A549 (cell line): Measurements from ENCODE around the gene MLLT3. TPM values are rescaled to one million over a fixed set of nuclear protein-coding genes. Genes with fewer than 3 reads are reported as not detected.

ENCODE experiments used
- ATAC-seq, 2 experiments: fragments of 200-7000 bp in 1 of 2; fragments of >200 bp in 1 of 2; cut with Nextera tagmentation in 1 of 2; cut with Tn5 transposase in 1 of 2; 3 replicates each; pipeline versions ENCODE4 v1.8.0 to v1.9.1; 2018 to 2020; ENCODE audit warnings: mild to moderate bottlenecking in 1 of 2, moderate library complexity in 1 of 2
- CTCF ChIA-PET: fragments of 300-600 bp; sonication (Branson Sonifier 250); formaldehyde crosslinking; extraction: SDS; loops from one replicate; lab custom pipeline; 2021; ENCODE audit warnings: antibody characterized with exemption, inconsistent platforms; lab: Yijun Ruan, JAX
- POLR2A ChIA-PET: fragments of 350-600 bp; formaldehyde crosslinking; extraction: SDS; loops from one replicate; lab custom pipeline; 2021; ENCODE audit warnings: antibody characterized with exemption, inconsistent platforms; lab: Yijun Ruan, JAX
- DNase-seq, 2 experiments: peaks; one replicate each; pipeline versions ENCODE4 v3.0.0 to v3.0.0-alpha.2; 2011 to 2016; ENCODE audit warnings: low read depth in 1 of 2, low spot score in 1 of 2
- FAIRE-seq: peaks from 2 replicates; lab custom pipeline; 2011; peaks lifted over from hg19 to GRCh38; lab: Jason Lieb, UNC
- H3K27ac ChIP-seq, 2 experiments: fragments of >200 bp; sonication (Bioruptor Twin); formaldehyde crosslinking; 3 replicates each; pipeline ENCODE4 v1.5.1; 2016 to 2017
- H3K4me1 ChIP-seq: fragments of >200 bp; sonication (Bioruptor Twin); formaldehyde crosslinking; 3 replicates; pipeline ENCODE4 v1.6.1; 2016
- H3K4me2 ChIP-seq: fragments of >200 bp; sonication (Bioruptor Twin); formaldehyde crosslinking; 3 replicates; pipeline ENCODE4 v1.6.1; 2016
- H3K4me3 ChIP-seq: fragments of >200 bp; sonication (Bioruptor Twin); formaldehyde crosslinking; 3 replicates; pipeline ENCODE4 v1.5.1; 2016
- H3K9me3 ChIP-seq: fragments of >200 bp; sonication (Bioruptor Twin); formaldehyde crosslinking; 3 replicates; pipeline ENCODE4 v1.6.1; 2016
- CBX8 ChIP-seq: fragments of 200-600 bp; sonication (generic); IDR thresholded peaks from 2 replicates; pipeline ENCODE4 v1.6.1; 2016
- CEBPB ChIP-seq, 2 experiments: fragments of >200 bp in 1 of 2; sonication (Bioruptor Twin) in 1 of 2; formaldehyde crosslinking in 1 of 2; IDR thresholded peaks; 2 replicates each; pipeline ENCODE4 v1.6.1; 2012 to 2016
- CHD4 ChIP-seq: fragments of 200-600 bp; sonication (generic); IDR thresholded peaks from 2 replicates; pipeline ENCODE4 v1.6.1; 2016; ENCODE audit warnings: antibody characterized with exemption, mild to moderate bottlenecking, borderline replicate concordance
- HDAC2 ChIP-seq: fragments of 200-600 bp; sonication (generic); IDR thresholded peaks from 2 replicates; pipeline ENCODE4 v1.6.1; 2016
- HEYL ChIP-seq: fragments of 250-450 bp; sonication (Bioruptor Pico); IDR thresholded peaks from 2 replicates; pipeline ENCODE4 v1.8.0; 2021; ENCODE audit warnings: mild to moderate bottlenecking, moderate library complexity
- HOXA7 ChIP-seq: fragments of 250-450 bp; sonication (Bioruptor Pico); IDR thresholded peaks from 2 replicates; pipeline ENCODE4 v1.5.0; 2020; ENCODE audit warnings: mild to moderate bottlenecking, moderate library complexity
- HOXB13 ChIP-seq: fragments of 250-450 bp; sonication (Bioruptor Pico); IDR thresholded peaks from 2 replicates; pipeline ENCODE4 v1.5.0; 2020; ENCODE audit warnings: low read depth, mild to moderate bottlenecking, moderate library complexity
- JUN ChIP-seq, 2 experiments: fragments of >200 bp; sonication (Bioruptor Twin); formaldehyde crosslinking; IDR thresholded peaks; 2 replicates in 1 of 2; 3 replicates in 1 of 2; pipeline ENCODE4 v1.6.1; 2016 to 2017
- MAZ ChIP-seq: fragments of 150-350 bp; IDR thresholded peaks from 2 replicates; pipeline ENCODE4 v1.6.1; 2014; ENCODE audit warnings: antibody characterized with exemption, low read depth, low read length, borderline replicate concordance
- MYC ChIP-seq: IDR thresholded peaks from 2 replicates; pipeline ENCODE4 v1.6.1; 2012; ENCODE audit warnings: mild to moderate bottlenecking, inconsistent platforms, low read length, improper control_type of control experiment, borderline replicate concordance
- NPAS2 ChIP-seq: fragments of 250-450 bp; sonication (Bioruptor Pico); IDR thresholded peaks from 2 replicates; pipeline ENCODE4 v1.8.0; 2022; ENCODE audit warnings: mild to moderate bottlenecking, moderate library complexity, borderline replicate concordance
- NR3C1 ChIP-seq: fragments of >200 bp; sonication (Bioruptor Twin); formaldehyde crosslinking; IDR thresholded peaks from 3 replicates; pipeline ENCODE4 v1.6.1; 2017
- POLR2A ChIP-seq: IDR thresholded peaks from 2 replicates; pipeline ENCODE4 v1.6.1; 2012; ENCODE audit warnings: mild to moderate bottlenecking, low read length
- RAD21 ChIP-seq, 2 experiments: fragments of >200 bp in 1 of 2; sonication (Bioruptor Twin) in 1 of 2; formaldehyde crosslinking in 1 of 2; IDR thresholded peaks in 1 of 2; conservative IDR thresholded peaks in 1 of 2; 2 replicates in 1 of 2; 3 replicates in 1 of 2; pipeline ENCODE4 v1.6.1; 2012 to 2018; ENCODE audit warnings: inconsistent platforms in 1 of 2
- RFX5 ChIP-seq: fragments of 450-650 bp; IDR thresholded peaks from 2 replicates; pipeline ENCODE4 v1.7.1; 2014; ENCODE audit warnings: antibody characterized with exemption, mild to moderate bottlenecking, moderate library complexity
- SMC3 ChIP-seq: fragments of >200 bp; sonication (Bioruptor Twin); formaldehyde crosslinking; IDR thresholded peaks from 3 replicates; pipeline ENCODE4 v1.6.1; 2018; ENCODE audit warnings: inconsistent platforms
- SREBF2 ChIP-seq: fragments of 450-650 bp; IDR thresholded peaks from 2 replicates; pipeline ENCODE4 v1.6.1; 2014; ENCODE audit warnings: mild to moderate bottlenecking, moderate library complexity
- TP53 ChIP-seq: fragments of 250-450 bp; sonication (Bioruptor Pico); IDR thresholded peaks from 2 replicates; pipeline ENCODE4 v1.5.0; 2021; ENCODE audit warnings: mild to moderate bottlenecking, moderate library complexity
- ZC3H11A ChIP-seq: fragments of 450-650 bp; IDR thresholded peaks from 2 replicates; pipeline ENCODE4 v1.6.1; 2014; ENCODE audit warnings: antibody characterized with exemption, mild to moderate bottlenecking
- ZSCAN20 ChIP-seq: fragments of 250-450 bp; sonication (Bioruptor Pico); IDR thresholded peaks from 2 replicates; pipeline ENCODE4 v1.8.0; 2022; ENCODE audit warnings: mild to moderate bottlenecking, moderate library complexity
- WGBS: methylation state at CpG from one replicate; pipeline ENCODE4 v1.1.6; 2017; ENCODE audit errors: missing lambda C conversion rate; 5-methylcytosine and 5-hydroxymethylcytosine counted together
- polyA plus RNA-seq, 4 experiments: library from polyadenylated mRNA; depleted of rRNA in 3 of 4; stranded (reverse); fragments of >200 nt; fragmentation: RNase III in 1 of 4; extraction: RNeasy Plus Mini Kit Qiagen cat#74134 plus additional on column Dnase treatment in 1 of 4; gene quantifications; 2 replicates in 3 of 4; 3 replicates in 1 of 4; pipeline ENCODE4 v1.2.3, GENCODE V29; 2011 to 2017
- TF ChIP-seq, protein P1 (sequence below): IDR thresholded peaks from 2 replicates; pipeline ENCODE4 v1.6.1; 2012
- TF ChIP-seq, protein P2 (sequence below): fragments of 250-450 bp; sonication (Bioruptor Pico); IDR thresholded peaks from 2 replicates; pipeline ENCODE4 v1.5.0; 2020; ENCODE audit warnings: low read depth, mild to moderate bottlenecking, moderate library complexity
- TF ChIP-seq, protein P3 (sequence below): fragments of >200 bp; sonication (Bioruptor Twin); formaldehyde crosslinking; IDR thresholded peaks from 2 replicates; pipeline ENCODE4 v1.6.1; 2016
- TF ChIP-seq, protein P4 (sequence below): fragments of 200-600 bp; sonication (generic); IDR thresholded peaks from 2 replicates; pipeline ENCODE4 v1.6.1; 2016; ENCODE audit warnings: antibody characterized with exemption, mild to moderate bottlenecking, moderate library complexity

Gene MLLT3
- polyA plus RNA-seq, 2 of the 4 experiments (the other 2 are of a cell fraction), result 14.3 to 47.6 TPM

DNA sequence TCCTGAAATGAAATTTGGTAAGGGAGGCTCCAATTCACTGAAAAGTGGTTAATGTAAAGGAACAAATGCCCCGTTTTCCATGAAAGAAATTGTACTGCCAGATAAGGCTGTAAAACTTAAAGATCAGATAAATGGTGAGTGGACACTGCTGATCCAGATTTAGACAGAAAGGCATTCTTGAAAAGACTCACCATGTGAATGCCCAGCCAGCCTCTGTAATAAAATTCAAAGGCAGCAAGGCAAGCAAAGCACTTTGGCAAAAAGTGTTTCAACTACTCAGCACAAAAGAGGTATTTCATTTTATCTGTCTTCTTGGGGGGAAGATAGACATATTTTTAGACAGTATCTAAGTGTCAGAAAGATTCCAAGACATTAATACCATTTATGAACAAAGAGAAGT is 133.6 kb downstream of the MLLT3 start:
- TF ChIP-seq MAZ (no peak), CEBPB (IDR thresholded peaks at IDR 0.05) (no peak), RAD21 (conservative IDR thresholded peaks at IDR 0.05 in 1 of 2, IDR thresholded peaks at IDR 0.05 in 1 of 2) (no peak), JUN (IDR thresholded peaks at IDR 0.05) (no peak), HEYL (no peak), CBX8 (no peak), CHD4 (no peak), MYC (no peak), HOXA7 (CRISPR knock-in tag) (no peak), HOXB13 (CRISPR knock-in tag) (no peak), POLR2A (no peak), SREBF2 (no peak), ZSCAN20 (no peak), ZC3H11A (no peak), NPAS2 (CRISPR knock-in tag) (no peak)
- TF ChIP-seq, protein P1, sequence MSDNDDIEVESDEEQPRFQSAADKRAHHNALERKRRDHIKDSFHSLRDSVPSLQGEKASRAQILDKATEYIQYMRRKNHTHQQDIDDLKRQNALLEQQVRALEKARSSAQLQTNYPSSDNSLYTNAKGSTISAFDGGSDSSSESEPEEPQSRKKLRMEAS, result no peak
- TF ChIP-seq, protein P2, sequence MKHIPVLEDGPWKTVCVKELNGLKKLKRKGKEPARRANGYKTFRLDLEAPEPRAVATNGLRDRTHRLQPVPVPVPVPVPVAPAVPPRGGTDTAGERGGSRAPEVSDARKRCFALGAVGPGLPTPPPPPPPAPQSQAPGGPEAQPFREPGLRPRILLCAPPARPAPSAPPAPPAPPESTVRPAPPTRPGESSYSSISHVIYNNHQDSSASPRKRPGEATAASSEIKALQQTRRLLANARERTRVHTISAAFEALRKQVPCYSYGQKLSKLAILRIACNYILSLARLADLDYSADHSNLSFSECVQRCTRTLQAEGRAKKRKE (CRISPR knock-in tag), result no peak
- TF ChIP-seq, protein P3, sequence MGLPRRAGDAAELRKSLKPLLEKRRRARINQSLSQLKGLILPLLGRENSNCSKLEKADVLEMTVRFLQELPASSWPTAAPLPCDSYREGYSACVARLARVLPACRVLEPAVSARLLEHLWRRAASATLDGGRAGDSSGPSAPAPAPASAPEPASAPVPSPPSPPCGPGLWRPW, result no peak
- TF ChIP-seq, protein P4, sequence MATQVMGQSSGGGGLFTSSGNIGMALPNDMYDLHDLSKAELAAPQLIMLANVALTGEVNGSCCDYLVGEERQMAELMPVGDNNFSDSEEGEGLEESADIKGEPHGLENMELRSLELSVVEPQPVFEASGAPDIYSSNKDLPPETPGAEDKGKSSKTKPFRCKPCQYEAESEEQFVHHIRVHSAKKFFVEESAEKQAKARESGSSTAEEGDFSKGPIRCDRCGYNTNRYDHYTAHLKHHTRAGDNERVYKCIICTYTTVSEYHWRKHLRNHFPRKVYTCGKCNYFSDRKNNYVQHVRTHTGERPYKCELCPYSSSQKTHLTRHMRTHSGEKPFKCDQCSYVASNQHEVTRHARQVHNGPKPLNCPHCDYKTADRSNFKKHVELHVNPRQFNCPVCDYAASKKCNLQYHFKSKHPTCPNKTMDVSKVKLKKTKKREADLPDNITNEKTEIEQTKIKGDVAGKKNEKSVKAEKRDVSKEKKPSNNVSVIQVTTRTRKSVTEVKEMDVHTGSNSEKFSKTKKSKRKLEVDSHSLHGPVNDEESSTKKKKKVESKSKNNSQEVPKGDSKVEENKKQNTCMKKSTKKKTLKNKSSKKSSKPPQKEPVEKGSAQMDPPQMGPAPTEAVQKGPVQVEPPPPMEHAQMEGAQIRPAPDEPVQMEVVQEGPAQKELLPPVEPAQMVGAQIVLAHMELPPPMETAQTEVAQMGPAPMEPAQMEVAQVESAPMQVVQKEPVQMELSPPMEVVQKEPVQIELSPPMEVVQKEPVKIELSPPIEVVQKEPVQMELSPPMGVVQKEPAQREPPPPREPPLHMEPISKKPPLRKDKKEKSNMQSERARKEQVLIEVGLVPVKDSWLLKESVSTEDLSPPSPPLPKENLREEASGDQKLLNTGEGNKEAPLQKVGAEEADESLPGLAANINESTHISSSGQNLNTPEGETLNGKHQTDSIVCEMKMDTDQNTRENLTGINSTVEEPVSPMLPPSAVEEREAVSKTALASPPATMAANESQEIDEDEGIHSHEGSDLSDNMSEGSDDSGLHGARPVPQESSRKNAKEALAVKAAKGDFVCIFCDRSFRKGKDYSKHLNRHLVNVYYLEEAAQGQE, result no peak
- FAIRE-seq (no peak), DNase-seq (no peak), ATAC-seq (no peak)
- WGBS, result 86% methylated on average over 1 of the region's 1 CpG
- H3K4me1 ChIP-seq, result peaks cover 5% of the 10 kb centered on the region; the same call in 1 of the 3 replicates
- H3K4me3 ChIP-seq, result no peak overlapping the region
- no peaks in the 10 kb centered on the region for H3K9me3 ChIP-seq
- CTCF ChIA-PET, result no interaction called here
- no peak overlapping the region for H3K27ac ChIP-seq
- POLR2A ChIA-PET, result no interaction called here
- no peak overlapping the region for H3K4me2 ChIP-seq

DNA sequence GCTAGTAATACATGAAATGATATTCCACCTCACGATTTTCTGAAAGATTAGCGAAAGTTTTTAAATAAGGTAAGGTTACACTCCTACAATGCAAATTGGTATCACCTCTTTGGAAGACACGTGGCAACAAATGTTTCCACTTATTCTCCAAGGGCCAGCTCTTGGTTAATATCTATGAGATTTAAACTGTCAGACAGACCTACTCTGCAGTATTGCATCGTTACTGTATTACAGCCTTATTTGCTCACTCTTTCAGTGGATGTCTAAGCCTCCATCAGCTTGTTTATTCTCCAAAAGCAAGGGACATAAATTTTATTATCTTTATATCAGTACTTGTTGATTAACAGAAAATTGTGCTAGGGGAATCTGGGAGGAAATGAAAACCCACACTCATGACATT is 135.7 kb downstream of the MLLT3 start:
- Histone ChIP-seq H3K4me1 (peaks cover 5% of the 10 kb centered on the region; the same call in 1 of the 3 replicates), H3K4me3 (no peak overlapping the region), H3K4me2 (no peak overlapping the region), H3K9me3 (no peaks in the 10 kb centered on the region), H3K27ac (no peak overlapping the region)
- FAIRE-seq (no peak), ATAC-seq (no peak), DNase-seq (no peak)
- no peak for TF ChIP-seq TP53 (CRISPR knock-in tag)
- TF ChIP-seq SREBF2, result no peak
- TF ChIP-seq NPAS2 (CRISPR knock-in tag), result no peak
- TF ChIP-seq HDAC2, result no peak
- TF ChIP-seq NR3C1, result no peak
- no peak for TF ChIP-seq SMC3
- no peak for TF ChIP-seq RFX5
- TF ChIP-seq, protein P1, result no peak
- 69% methylated on average over 4 of the region's 4 CpGs for WGBS
- POLR2A ChIA-PET, result no interaction called here
- CTCF ChIA-PET, result interaction anchor here (0.6 kb wide), 1 partner anchor 249 kb away, joined by 3 read pairs; no protein-coding TSS in a partner anchor
